ENCODE results near the gene DGKH. TPM values are rescaled to one million over a fixed set of nuclear protein-coding genes. Genes with fewer than 3 reads are reported as not detected.

Gene DGKH
- total RNA-seq, 1 donor, result 8.7 TPM

GRCh38 chr13:42239161-42239560, 190.7 kb downstream of the DGKH start:
- Histone ChIP-seq H2AFZ (ENCODE audit: low read length) (no peak overlapping the region), H3K27me3 (ENCODE audit: insufficient read depth, low read length) (no peaks in the 10 kb centered on the region), H3K4me2 (ENCODE audit: insufficient read depth, low read length) (no peak overlapping the region), H3K4me3 (ENCODE audit: insufficient read depth, low read length) (no peak overlapping the region), H3K9me3 (ENCODE audit: low read depth, low read length) (no peaks in the 10 kb centered on the region), H3K79me2 (ENCODE audit: insufficient read depth, low read length) (no peaks in the 10 kb centered on the region), H3K27ac (ENCODE audit: low read depth, low read length) (no peak overlapping the region), H4K20me1 (ENCODE audit: insufficient read depth, low read length) (no peaks in the 10 kb centered on the region), H3K4me1 (ENCODE audit: insufficient read depth, low read length) (peaks cover 5% of the 10 kb centered on the region), H3K36me3 (ENCODE audit: insufficient read depth, low read length) (no peaks in the 10 kb centered on the region)
- TF ChIP-seq, protein P1, sequence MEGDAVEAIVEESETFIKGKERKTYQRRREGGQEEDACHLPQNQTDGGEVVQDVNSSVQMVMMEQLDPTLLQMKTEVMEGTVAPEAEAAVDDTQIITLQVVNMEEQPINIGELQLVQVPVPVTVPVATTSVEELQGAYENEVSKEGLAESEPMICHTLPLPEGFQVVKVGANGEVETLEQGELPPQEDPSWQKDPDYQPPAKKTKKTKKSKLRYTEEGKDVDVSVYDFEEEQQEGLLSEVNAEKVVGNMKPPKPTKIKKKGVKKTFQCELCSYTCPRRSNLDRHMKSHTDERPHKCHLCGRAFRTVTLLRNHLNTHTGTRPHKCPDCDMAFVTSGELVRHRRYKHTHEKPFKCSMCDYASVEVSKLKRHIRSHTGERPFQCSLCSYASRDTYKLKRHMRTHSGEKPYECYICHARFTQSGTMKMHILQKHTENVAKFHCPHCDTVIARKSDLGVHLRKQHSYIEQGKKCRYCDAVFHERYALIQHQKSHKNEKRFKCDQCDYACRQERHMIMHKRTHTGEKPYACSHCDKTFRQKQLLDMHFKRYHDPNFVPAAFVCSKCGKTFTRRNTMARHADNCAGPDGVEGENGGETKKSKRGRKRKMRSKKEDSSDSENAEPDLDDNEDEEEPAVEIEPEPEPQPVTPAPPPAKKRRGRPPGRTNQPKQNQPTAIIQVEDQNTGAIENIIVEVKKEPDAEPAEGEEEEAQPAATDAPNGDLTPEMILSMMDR (IDR thresholded peaks at IDR 0.05; ENCODE audit: extremely low read depth, low read depth, low read length), result no peak
- DNase-seq (ENCODE audit: insufficient read length, low spot score, missing footprints), result no peak

DNA sequence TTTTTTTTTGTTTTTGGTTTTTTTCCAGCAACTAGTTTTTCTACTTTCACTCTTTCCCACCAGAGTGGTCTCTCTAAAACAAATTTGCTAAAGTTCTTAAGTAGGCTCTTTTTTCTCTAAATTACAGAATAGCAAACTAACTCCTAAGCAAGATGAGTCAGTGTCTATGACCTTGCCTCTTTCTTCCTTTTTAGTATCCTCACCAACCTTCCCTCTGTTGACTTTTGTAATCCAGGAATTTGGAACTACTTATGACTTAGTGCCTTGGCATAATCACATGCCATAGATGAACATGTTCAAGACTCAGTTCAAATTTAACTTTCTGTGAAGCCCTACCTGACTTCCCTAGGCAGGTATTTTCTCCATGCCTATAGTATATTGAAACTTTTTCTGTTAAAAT, 191.2 kb downstream of the DGKH start:
- H3K4me2 ChIP-seq (ENCODE audit: insufficient read depth, low read length), result no peak overlapping the region
- no peaks in the 10 kb centered on the region for H3K27me3 ChIP-seq (ENCODE audit: insufficient read depth, low read length)
- H3K4me1 ChIP-seq (ENCODE audit: insufficient read depth, low read length), result peaks cover 5% of the 10 kb centered on the region
- no peaks in the 10 kb centered on the region for H4K20me1 ChIP-seq (ENCODE audit: insufficient read depth, low read length)
- H2AFZ ChIP-seq (ENCODE audit: low read length), result no peak overlapping the region
- no peak overlapping the region for H3K27ac ChIP-seq (ENCODE audit: low read depth, low read length)
- TF ChIP-seq, protein P1 (IDR thresholded peaks at IDR 0.05; ENCODE audit: extremely low read depth, low read depth, low read length), result no peak
- no peak overlapping the region for H3K4me3 ChIP-seq (ENCODE audit: insufficient read depth, low read length)
- DNase-seq (ENCODE audit: insufficient read length, low spot score, missing footprints), result no peak
- no peaks in the 10 kb centered on the region for H3K9me3 ChIP-seq (ENCODE audit: low read depth, low read length)
- no peaks in the 10 kb centered on the region for H3K36me3 ChIP-seq (ENCODE audit: insufficient read depth, low read length)
- no peaks in the 10 kb centered on the region for H3K79me2 ChIP-seq (ENCODE audit: insufficient read depth, low read length)

GRCh38 chr13:42246541-42246940, 198.1 kb downstream of the DGKH start:
- Histone ChIP-seq H3K4me2 (ENCODE audit: insufficient read depth, low read length) (no peak overlapping the region), H3K27me3 (ENCODE audit: insufficient read depth, low read length) (no peaks in the 10 kb centered on the region), H4K20me1 (ENCODE audit: insufficient read depth, low read length) (no peaks in the 10 kb centered on the region), H3K4me3 (ENCODE audit: insufficient read depth, low read length) (no peak overlapping the region), H3K9me3 (ENCODE audit: low read depth, low read length) (no peaks in the 10 kb centered on the region), H3K27ac (ENCODE audit: low read depth, low read length) (no peak overlapping the region), H2AFZ (ENCODE audit: low read length) (no peak overlapping the region), H3K4me1 (ENCODE audit: insufficient read depth, low read length) (no peaks in the 10 kb centered on the region), H3K36me3 (ENCODE audit: insufficient read depth, low read length) (no peaks in the 10 kb centered on the region), H3K79me2 (ENCODE audit: insufficient read depth, low read length) (no peaks in the 10 kb centered on the region)
- TF ChIP-seq, protein P1 (IDR thresholded peaks at IDR 0.05; ENCODE audit: extremely low read depth, low read depth, low read length), result no peak
- no peak for DNase-seq (ENCODE audit: insufficient read length, low spot score, missing footprints)

DNA sequence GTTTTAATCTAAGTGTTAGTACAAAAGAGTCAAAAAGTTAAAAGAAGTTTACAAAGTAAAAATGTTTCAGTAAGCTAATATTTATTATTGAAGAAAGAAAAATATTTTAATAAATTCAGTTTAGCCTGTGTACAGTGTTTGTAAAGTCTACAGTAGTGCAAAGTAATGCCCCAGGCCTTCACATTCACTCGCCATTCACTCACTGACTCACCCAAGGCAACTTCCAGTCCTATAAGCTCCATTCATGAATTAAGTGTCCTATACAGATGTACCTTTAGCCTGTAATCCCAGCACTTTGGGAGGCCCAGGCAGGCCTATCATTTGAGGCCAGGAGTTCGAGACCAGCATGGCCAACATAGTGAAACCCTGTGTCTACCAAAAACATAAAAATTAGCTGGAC, 199.4 kb downstream of the DGKH start:
- TF ChIP-seq, protein P1 (IDR thresholded peaks at IDR 0.05; ENCODE audit: extremely low read depth, low read depth, low read length), result no peak
- Histone ChIP-seq H4K20me1 (ENCODE audit: insufficient read depth, low read length) (no peaks in the 10 kb centered on the region), H3K27ac (ENCODE audit: low read depth, low read length) (no peak overlapping the region), H3K36me3 (ENCODE audit: insufficient read depth, low read length) (no peaks in the 10 kb centered on the region), H3K4me3 (ENCODE audit: insufficient read depth, low read length) (no peak overlapping the region), H3K79me2 (ENCODE audit: insufficient read depth, low read length) (no peaks in the 10 kb centered on the region), H3K4me1 (ENCODE audit: insufficient read depth, low read length) (no peaks in the 10 kb centered on the region), H3K27me3 (ENCODE audit: insufficient read depth, low read length) (no peaks in the 10 kb centered on the region), H2AFZ (ENCODE audit: low read length) (no peak overlapping the region), H3K9me3 (ENCODE audit: low read depth, low read length) (no peaks in the 10 kb centered on the region), H3K4me2 (ENCODE audit: insufficient read depth, low read length) (no peak overlapping the region)
- no peak for DNase-seq (ENCODE audit: insufficient read length, low spot score, missing footprints)
